HG03521 (cell line): Measurements from ENCODE around the gene ITGB3BP.
"Not testable (repeated sequence)": the region's sequence is repeated elsewhere in the genome, so short reads cannot be mapped to it uniquely, and the experiment has no call there.

Experiments
- ATAC-seq: cut with Tn5 transposase; IDR thresholded peaks from one replicate; pipeline ENCODE4 v1.9.1; 2021; ENCODE audit warnings: mild to moderate bottlenecking, moderate library complexity; ENCODE audit not compliant: unreplicated experiment

ITGB3BP gene

GRCh38 chr1:63509718-63510117 lies 13.3 kb downstream of the ITGB3BP start:
- no peak for ATAC-seq

GRCh38 chr1:63506782-63507181 lies 16.2 kb downstream of the ITGB3BP start:
- ATAC-seq = no peak

- ATAC-seq = no peak
Observed at GRCh38 chr1:63501256-63501655, 21.8 kb downstream of the ITGB3BP start.

GRCh38 chr1:63498106-63498505 lies 24.9 kb downstream of the ITGB3BP start:
- ATAC-seq = no peak

GRCh38 chr1:63497577-63497976 lies 25.4 kb downstream of the ITGB3BP start:
- no peak for ATAC-seq

GRCh38 chr1:63487336-63488065 lies 35.5 kb downstream of the ITGB3BP start:
- ATAC-seq = no peak

GRCh38 chr1:63486629-63487028 lies 36.4 kb downstream of the ITGB3BP start:
- no peak for ATAC-seq

GRCh38 chr1:63480057-63480456 lies 43.0 kb downstream of the ITGB3BP start:
- no peak for ATAC-seq

GRCh38 chr1:63475761-63476160 lies 47.3 kb downstream of the ITGB3BP start:
- ATAC-seq = no peak

GRCh38 chr1:63468683-63469082 lies 54.3 kb downstream of the ITGB3BP start:
- ATAC-seq = not testable (repeated sequence)

GRCh38 chr1:63466759-63467158 lies 56.3 kb downstream of the ITGB3BP start:
- no peak for ATAC-seq

- ATAC-seq = no peak
Observed at GRCh38 chr1:63466181-63466580, 56.8 kb downstream of the ITGB3BP start.

- ATAC-seq = no peak
Observed at GRCh38 chr1:63463248-63463647, 59.8 kb downstream of the ITGB3BP start.

GRCh38 chr1:63461661-63462230 lies 61.3 kb downstream of the ITGB3BP start:
- ATAC-seq = no peak

- ATAC-seq = no peak
Observed at GRCh38 chr1:63458750-63459149, 64.3 kb downstream of the ITGB3BP start.

- no peak for ATAC-seq
Observed at GRCh38 chr1:63454269-63454668, 68.8 kb downstream of the ITGB3BP start.

GRCh38 chr1:63453232-63453631 lies 69.8 kb downstream of the ITGB3BP start:
- no peak for ATAC-seq

- no peak for ATAC-seq
Observed at GRCh38 chr1:63450416-63450815, 72.6 kb downstream of the ITGB3BP start.

- ATAC-seq = no peak
Observed at GRCh38 chr1:63448731-63449246, 74.2 kb downstream of the ITGB3BP start.

- ATAC-seq = no peak
Observed at GRCh38 chr1:63442141-63442475, 80.9 kb downstream of the ITGB3BP start.

GRCh38 chr1:63435161-63435560 lies 87.9 kb downstream of the ITGB3BP start:
- ATAC-seq = no peak

GRCh38 chr1:63429281-63429680 lies 93.7 kb downstream of the ITGB3BP start:
- ATAC-seq = no peak

GRCh38 chr1:63428815-63429214 lies 94.2 kb downstream of the ITGB3BP start:
- no peak for ATAC-seq
